AG09309 (cell line): Measurements from ENCODE around the gene NUP93.
"Not testable (repeated sequence)": the region's sequence is repeated elsewhere in the genome, so short reads cannot be mapped to it uniquely, and the experiment has no call there.

Experiments used
- DNase-seq: peaks from one replicate; pipeline ENCODE4 v3.0.0-alpha.2; 2010; ENCODE audit warnings: low read depth
- H3K4me3 ChIP-seq: 2 replicates; pipeline ENCODE4 v1.5.1; 2011; ENCODE audit warnings: mild to moderate bottlenecking, low read depth, low read length, moderate library complexity; ENCODE audit not compliant: control insufficient read depth
- CTCF ChIP-seq: IDR thresholded peaks from 2 replicates; pipeline ENCODE4 v1.5.1; 2011; ENCODE audit warnings: mild to moderate bottlenecking, low read depth, low read length, inconsistent platforms; ENCODE audit not compliant: insufficient read depth, control insufficient read depth; ENCODE audit errors: missing control alignments

Gene NUP93

GRCh38 chr16:56787167-56787566 lies 57.2 kb downstream of the NUP93 start:
- H3K4me3 ChIP-seq: no peak overlapping the region
- TF ChIP-seq CTCF: no peak
- DNase-seq: no peak

GRCh38 chr16:56788435-56788834 lies 58.5 kb downstream of the NUP93 start:
- TF ChIP-seq CTCF: no peak
- no peak overlapping the region for H3K4me3 ChIP-seq
- DNase-seq: no peak

- peak; percentile 58 for TF ChIP-seq CTCF
- no peak overlapping the region for H3K4me3 ChIP-seq
- no peak for DNase-seq
Observed at GRCh38 chr16:56789360-56789759, 59.4 kb downstream of the NUP93 start.

- no peak for TF ChIP-seq CTCF
- DNase-seq: no peak
- H3K4me3 ChIP-seq: no peak overlapping the region
Observed at GRCh38 chr16:56792967-56793366, 63.0 kb downstream of the NUP93 start.

GRCh38 chr16:56793492-56793891 lies 63.6 kb downstream of the NUP93 start:
- no peak for DNase-seq
- no peak overlapping the region for H3K4me3 ChIP-seq
- peak; percentile 57 for TF ChIP-seq CTCF

- no peak overlapping the region for H3K4me3 ChIP-seq
- TF ChIP-seq CTCF: no peak
- no peak for DNase-seq
Observed at GRCh38 chr16:56795011-56795410, 65.1 kb downstream of the NUP93 start.

GRCh38 chr16:56797038-56797437 lies 67.1 kb downstream of the NUP93 start:
- H3K4me3 ChIP-seq: not testable (repeated sequence)

More at GRCh38 chr16:56797038-56797437, 67.1 kb downstream of the NUP93 start:
- DNase-seq: not testable (repeated sequence)
